G401.6 (cell line): Measurements from ENCODE around the gene CARS1.

ENCODE experiments used
- FAIRE-seq: peaks from 2 replicates; lab custom pipeline; 2012; peaks lifted over from hg19 to GRCh38; lab: Jason Lieb, UNC

CARS1 gene

DNA sequence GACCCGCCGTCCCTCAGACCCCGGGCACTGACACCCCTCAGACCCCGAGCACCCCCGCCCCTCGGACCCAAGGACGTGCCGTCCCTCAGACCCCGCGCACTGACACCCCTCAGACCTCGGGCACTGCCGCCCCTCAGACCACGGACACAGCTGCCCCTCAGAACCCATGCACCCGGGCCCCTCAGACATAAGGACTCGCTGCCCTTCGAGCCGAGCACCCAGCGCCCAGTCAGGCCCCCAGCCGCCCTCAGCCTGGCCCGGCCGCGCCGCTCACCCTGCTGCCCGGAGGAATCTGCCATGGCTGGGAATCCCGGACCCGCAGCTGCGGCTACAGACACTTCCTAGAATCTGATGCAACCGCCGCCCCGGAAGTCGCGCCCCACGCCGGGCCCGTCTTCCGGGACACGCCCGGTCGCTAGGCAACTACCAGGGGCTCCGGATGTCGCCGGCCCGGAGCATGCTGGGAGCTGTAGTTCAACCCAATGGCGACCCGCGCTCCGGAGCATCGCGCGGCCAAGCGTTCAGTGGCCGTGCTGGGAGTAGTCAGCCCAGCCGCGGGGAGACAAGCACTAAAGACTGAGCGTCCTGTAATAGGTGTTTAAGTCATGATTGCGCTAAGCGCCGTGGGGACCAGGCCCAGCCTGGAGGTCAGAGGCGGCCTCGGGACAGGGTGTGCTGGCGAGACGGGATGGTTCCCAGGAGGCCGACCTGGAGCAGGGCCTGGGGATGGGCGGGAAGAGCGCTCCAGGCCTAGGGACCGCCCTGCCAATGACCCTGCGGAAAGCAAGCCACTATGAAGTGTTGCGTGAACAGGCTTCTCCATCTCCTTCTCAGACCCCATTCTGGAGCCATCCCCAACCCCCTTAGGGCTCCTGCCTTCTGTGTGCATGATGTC, at the start of gene CARS1:
Gene CARS1 (minus strand): TSS at position 355 of the 895 bp plus-strand sequence. CDS start 56 bp downstream, at position 299.
- peak; percentile 51 for FAIRE-seq

- FAIRE-seq, result no peak
These were observed 48.8 kb upstream of the CARS1 start for GRCh38 chr11:3105791-3106735.

DNA sequence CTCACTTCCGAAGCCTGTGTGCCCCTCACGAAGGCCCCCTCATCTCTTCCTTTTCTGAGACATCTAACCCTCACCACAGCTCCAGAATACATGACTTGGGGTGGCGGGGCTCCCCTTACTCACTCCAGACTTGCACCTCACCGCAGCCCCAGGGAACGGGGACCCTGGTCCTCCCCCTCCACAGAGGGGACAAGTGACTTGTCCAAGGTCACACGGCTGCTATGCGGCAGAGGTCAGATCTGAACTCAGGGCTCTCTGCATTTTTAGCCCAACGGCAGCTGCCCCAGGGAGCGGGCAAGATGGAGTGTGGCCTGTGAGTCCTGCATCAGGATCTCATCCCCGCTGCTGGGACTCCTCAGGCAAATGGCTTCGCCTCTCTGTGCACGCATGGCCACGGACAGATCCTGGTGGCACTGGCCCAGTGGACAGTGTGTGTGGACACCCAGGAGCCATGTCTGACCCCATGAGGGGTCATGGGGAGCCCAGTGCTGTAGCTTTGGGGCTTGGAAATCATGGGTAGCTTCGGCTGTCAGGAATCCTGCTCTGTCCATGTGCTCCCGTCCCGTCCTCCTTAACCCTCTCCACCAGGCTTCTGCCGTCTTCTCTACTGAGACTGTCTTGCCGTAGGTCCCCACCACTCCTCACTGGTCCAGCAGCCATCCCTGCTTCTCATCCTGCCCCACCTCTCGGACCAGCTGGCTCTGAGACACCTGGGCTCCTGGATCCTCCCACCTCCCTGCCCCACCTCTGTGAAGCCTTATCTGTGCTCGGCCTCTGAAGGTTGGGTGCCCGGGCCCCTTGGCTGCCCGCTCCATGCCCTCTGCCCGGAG, 48.0 kb upstream of the CARS1 start:
- FAIRE-seq, result no peak

- FAIRE-seq, result no peak
These were observed 47.0 kb upstream of the CARS1 start for GRCh38 chr11:3104051-3104714.

GRCh38 chr11:3103076-3103475, 45.9 kb upstream of the CARS1 start:
- FAIRE-seq, result no peak

DNA sequence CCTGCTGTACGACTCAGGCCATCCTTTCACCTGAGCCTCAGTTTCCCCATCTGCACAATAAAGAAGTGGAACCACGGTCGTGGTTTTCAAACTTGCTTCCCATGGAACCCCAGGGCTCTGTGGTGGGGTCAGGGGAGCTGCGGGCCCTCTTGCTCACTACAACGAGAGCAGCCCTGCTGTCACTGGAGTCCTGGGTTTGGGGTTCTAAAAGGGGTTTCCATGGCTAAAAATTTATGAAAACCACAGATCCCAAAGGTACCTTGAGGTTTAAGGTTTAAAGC, 45.4 kb upstream of the CARS1 start:
- FAIRE-seq, result no peak

DNA sequence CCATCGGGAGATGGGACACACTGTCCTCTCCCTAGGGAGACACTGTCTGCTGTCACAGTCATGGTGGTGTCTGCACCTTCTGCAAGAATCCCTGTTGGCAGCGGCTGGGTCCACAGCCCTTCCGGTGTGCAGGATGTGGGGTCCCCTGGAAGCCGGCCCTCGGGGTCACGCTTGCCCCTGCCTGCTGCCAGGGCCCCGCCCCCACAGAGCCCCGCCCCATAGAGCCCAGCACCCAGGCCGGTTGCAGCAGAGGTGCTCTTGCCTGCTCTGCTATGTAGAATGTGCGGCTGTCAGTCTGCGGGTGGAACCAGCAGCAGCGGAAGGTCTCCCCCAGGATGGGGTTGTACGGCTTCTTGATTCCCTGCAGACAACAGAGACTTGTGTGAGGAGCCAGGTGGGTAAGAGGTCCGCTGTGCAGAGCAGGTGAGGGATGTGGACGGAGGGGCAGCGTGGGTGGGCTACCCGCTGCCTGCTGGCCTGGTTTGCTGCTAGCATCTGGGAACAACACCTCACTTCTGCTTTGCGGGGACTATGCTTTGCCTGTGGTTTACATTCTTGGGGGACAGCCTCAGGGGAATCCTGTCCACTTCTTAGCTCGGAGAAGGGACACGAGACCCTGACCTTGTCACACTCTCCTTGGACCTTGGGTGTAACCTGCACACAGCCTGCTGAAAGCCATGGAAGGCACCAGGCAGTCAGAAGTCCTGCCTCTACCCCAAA, 44.9 kb upstream of the CARS1 start:
- FAIRE-seq, result no peak

GRCh38 chr11:3099178-3099577, 42.0 kb upstream of the CARS1 start:
- no peak for FAIRE-seq

DNA sequence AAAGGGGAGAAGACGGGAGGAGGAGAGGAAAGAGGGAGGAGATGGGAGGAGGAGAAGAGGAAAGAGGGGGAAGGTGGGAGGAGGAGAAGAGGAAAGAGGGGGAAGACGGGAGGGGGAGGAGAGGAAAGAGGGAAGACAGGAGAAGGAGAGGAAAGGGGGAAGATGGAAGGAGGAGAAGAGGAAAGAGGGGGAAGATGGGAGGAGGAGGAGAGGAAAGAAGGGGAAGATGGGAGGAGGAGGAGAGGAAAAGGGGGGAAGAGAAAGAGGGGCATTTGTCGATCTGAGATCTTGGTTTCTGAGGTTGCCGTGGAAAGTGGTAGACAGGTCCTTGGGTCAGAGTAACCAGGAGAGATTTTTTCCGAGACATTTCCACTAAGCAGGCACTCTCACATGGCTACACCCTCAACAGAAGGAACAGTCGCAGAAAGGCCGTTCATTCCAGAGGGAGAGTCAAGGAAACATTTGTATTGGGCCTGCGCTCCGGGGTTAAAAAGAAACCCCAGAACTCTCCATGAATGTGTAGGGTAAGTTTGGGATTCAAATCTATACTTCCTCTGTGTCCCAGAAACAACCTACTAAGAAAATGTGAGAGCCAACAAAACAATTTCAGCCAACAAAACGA, 39.8 kb upstream of the CARS1 start:
- FAIRE-seq, result no peak

GRCh38 chr11:3095712-3096361, 38.6 kb upstream of the CARS1 start:
- FAIRE-seq, result no peak

GRCh38 chr11:3094223-3094824, 37.1 kb upstream of the CARS1 start:
- no peak for FAIRE-seq

DNA sequence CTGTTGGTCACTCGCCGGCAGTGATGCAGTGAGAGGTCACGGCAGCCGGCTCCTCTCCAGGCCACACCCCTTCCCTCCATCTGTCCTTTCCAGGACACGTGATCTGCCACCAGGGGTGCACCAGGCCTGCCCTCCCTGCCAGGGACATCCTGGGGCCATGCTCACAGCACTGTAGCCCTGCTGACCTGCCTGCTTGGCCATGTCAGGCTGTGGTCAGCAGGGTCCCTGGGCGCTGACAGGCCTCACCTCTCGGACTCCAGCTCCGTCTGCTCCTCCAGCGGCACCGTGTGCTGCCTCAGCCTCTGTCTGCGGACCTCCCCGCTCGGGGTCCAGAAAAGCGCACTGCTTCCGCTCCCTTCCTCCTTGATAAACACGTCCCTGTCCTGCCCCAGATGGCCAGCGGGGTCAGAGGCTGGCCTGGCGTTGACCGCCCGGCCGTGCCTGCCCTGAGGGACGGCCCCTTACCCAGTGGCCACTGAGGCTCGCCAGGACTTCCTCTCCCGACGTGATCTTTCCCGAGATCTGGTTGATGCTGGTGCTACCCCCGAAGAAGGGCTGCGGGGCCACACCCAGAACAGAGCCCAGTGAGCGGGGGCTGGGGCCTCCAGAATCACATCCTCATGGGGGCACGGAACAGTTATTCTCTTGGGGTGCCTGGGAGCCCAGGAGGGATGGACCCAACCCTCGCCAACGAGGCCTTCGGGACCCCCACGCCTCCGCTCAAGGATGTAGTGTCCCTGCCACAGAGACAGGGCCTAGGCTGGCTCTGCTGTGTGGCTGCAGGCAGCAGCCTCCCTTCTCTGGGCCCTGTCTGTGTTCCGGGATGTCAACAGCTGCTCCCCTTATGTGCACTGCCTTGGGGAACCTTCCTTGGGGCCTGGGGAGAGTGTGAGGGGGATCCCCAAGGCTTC, 36.3 kb upstream of the CARS1 start:
- no peak for FAIRE-seq

- no peak for FAIRE-seq
These were observed 35.4 kb upstream of the CARS1 start for GRCh38 chr11:3092603-3093141.

DNA sequence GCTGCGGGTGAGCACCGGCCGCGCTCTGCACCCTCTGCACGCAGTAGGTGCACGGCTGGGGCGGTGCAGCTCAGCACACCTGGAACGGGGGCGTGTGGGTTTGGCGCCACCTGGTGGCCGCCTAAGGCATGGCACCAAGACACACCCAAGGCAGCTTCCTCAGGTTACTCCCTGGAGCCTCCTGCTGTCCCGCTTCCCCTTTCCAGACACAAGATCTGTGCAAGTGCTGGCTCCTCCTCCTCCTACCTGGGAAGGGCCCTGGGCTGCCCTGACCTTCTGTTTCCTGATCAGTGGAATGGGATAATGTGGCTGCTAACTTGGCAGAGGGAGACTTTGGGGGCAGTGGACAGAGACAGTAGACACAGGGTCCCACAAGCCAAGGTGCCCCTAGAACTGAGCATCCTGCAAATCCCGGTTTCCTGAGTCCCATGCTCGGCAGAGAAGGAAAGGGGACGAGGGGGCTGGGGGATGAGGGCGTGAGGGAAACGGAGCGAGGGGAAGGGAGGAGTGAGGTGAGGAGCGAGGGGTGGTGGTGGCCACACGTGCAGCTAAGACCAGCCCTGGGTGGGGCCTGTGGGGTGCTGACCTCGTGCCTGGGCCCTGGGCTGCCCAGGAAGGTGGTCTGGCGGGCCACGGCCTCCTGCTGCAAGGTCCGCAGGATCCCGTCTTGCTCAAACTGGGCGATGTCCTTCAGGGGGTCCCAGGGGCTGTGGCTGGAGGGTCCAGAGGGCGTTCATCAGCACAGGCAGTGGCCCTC, 34.8 kb upstream of the CARS1 start:
- peak; percentile 41 for FAIRE-seq

DNA sequence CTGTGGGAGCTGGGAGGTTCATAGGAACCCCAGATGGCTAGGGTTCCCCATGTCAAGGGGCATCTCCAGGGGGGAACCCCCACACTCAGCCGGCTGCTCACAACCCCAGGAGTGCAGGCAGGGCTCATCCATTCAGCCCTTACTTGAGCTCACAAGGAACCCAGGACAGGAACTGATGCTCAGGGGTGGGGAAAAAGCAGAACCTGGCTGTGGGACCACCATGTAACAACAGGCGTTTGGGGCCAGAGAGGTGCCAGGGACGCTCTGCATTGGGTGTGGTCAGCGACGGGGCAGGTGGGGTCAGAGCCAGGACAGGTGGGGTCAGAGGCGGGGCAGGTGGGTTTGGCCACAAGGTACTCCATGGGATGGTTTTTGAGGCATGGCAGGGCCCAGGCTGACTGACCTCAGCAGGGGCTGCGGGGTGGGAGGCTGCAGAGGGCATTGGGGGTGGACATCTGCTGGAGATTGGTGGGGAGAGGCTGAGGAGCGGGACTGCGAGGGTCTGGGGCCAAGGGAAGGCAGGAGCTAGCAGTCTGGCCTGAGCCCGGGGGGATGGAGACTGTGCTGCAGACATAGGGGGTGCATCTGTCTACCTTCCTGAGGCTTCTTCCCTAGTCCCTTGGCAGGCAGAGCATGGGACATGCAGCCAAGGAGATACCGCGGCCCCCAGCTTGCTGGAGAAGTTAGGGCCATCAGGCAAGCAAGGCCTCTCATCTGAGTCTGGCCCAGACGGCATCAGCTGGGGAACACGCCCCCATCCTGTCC, 34.0 kb upstream of the CARS1 start:
- FAIRE-seq, result no peak

GRCh38 chr11:3090096-3090901, 33.1 kb upstream of the CARS1 start:
- no peak for FAIRE-seq
